GM10266 (cell line): ENCODE results near the gene CDC20.

ENCODE experiments used
- DNase-seq: peaks from one replicate; pipeline ENCODE4 v3.0.0; 2012; ENCODE audit errors: extremely low spot score
- CTCF ChIP-seq: IDR thresholded peaks from 2 replicates; pipeline ENCODE4 v1.5.1; 2012; ENCODE audit warnings: mild to moderate bottlenecking, low read depth; ENCODE audit not compliant: control insufficient read depth, insufficient read depth; ENCODE audit errors: missing control alignments

Gene CDC20

DNA sequence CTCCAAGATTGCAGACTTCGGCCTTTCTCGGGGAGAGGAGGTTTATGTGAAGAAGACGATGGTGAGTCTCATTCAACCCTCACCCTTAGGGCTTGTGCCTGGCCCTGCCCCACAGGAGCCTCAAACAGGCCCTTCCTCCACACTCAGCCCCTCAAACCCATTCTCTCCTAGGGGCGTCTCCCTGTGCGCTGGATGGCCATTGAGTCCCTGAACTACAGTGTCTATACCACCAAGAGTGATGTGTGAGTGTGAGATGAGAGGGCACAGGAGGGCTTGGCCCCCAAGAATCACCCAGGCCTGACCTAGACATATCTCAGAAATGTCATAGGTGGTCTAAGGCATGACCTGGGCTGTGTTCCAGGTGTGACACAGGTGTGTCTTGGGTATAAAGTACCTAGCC is 39.5 kb upstream of the CDC20 start:
- TF ChIP-seq CTCF = no peak
- DNase-seq = no peak

DNA sequence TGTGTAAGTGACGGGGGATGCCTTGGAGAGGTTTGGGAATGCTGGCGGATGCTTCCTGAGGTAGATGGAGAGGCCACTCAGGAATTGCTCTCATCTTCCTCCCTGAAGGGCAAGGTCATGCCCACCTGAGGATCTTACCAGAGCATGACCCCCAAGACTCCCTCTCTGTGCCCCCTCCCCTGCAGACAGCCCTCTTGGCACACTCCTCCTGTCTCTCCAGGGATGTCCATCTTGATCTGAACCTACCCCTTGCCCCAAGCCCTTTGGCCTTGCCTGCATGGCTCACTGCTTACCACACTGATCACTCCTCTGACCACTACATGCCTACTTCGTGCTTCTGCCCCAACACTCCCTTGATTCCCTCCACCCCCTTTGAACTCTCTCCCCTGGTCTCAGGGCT is 39.0 kb upstream of the CDC20 start:
- DNase-seq = no peak
- TF ChIP-seq CTCF = no peak

DNA sequence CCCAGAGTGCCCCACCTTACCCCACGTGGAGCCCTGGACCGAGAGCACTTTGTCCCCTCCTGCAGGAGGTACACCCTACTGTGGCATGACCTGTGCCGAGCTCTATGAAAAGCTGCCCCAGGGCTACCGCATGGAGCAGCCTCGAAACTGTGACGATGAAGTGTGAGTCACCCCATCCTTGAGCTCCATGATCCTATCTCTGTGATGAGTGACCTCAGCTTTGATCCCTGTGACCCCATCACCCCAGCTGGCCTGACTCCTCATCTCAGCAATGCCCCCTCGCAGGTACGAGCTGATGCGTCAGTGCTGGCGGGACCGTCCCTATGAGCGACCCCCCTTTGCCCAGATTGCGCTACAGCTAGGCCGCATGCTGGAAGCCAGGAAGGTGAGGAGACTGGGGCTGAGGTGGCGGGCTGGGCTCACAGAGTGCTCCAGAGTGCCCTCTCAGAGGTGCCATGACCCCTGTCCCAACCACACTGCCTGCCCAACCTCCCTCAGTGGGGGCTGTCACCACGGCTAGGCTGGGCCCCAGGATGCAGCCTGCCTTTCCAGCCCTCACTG is 37.4 kb upstream of the CDC20 start:
- TF ChIP-seq CTCF = no peak
- no peak for DNase-seq

- no peak for DNase-seq
- no peak for TF ChIP-seq CTCF
Measured at GRCh38 chr1:43322506-43322905, 36.3 kb upstream of the CDC20 start.

DNA sequence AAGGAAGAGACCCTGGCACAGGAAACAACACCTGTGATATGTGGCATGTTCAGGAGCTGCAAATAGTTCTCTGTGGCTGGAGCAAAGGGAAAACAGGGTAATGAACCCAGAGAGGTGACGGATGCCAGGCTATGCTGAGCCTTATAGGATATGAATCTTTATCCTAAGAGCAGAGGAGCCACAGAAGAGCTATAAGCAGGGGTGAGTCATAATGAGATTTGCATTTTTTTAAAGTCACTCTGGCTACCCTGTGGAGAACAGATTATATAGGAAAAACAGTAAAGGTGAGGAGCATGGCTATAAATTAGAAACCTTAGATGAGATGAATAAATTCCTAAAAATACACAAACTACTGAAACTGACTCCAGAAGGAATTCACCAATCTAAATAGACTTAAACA is 34.0 kb upstream of the CDC20 start:
- TF ChIP-seq CTCF = no peak
- DNase-seq = no peak

GRCh38 chr1:43325381-43325780 is 33.4 kb upstream of the CDC20 start:
- DNase-seq = no peak
- no peak for TF ChIP-seq CTCF

GRCh38 chr1:43327549-43328292 is 31.1 kb upstream of the CDC20 start:
- no peak for DNase-seq
- TF ChIP-seq CTCF = no peak
